B cell (primary cell): ENCODE measurements around the gene C1QTNF7.

Experiments used
- CTCF ChIP-seq: fragments of 200-600 bp; IDR thresholded peaks from one replicate; pipeline ENCODE4 v1.8.0; 2022; ENCODE audit warnings: antibody characterized with exemption, mild to moderate bottlenecking
- EZH2 ChIP-seq: IDR thresholded peaks from 2 replicates; pipeline ENCODE4 v1.6.1; 2012; ENCODE audit warnings: borderline replicate concordance, low read depth, mild to moderate bottlenecking, moderate library complexity, low read length; ENCODE audit not compliant: insufficient read depth, poor library complexity, severe bottlenecking

DNA sequence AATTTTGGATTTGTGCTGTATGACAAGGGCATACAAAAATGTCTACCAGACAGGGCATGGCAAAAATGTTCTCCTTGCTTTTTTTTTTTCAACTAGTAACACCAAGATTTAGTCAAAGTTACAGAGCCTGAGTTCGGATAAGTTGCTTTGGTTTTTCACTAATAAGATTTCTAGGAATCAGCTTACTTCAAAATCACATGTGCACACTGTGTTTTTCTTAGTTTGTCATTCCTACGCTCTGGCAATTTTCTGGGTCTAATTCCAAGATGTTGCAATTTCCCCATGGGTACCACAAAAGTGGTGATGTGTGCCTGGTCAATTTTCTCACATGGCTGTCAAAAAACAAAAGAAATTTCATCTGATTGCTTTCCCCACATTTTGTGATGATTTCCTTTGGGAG lies 6.3 kb downstream of the C1QTNF7 start:
- no peak for TF ChIP-seq CTCF
- no peak for TF ChIP-seq EZH2
